ENCODE measurements around the gene HAUS6. TPM values are rescaled to one million over a fixed set of nuclear protein-coding genes. Genes with fewer than 3 reads are reported as not detected.

The HAUS6 gene
- total and polyA plus RNA-seq, 2 of the 8 experiments (the other 6 are each of a cell fraction or from before 2014, with no cell fraction given) = 11.7 to 52.4 TPM

DNA sequence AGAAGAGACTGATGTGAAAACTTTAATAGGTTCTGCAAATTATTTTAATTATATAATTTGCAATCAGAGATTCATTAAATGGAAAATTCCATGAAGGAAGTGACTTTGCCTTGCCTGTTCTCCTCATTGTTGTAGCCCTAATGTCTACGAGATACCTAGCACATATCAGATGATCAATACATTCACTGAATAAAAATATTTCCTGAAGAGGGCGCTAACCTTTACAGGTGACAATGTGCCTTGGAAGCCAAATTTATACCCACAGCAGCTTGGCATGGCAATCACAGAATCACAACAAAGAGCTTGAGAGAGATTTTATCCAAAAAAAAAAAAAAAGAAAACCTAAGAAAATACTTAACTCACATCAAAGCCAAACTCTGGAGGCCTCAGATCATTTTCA, 17.4 kb downstream of the HAUS6 start:
- 57% methylated on average over 2 of the region's 2 CpGs; no CpG with 5 or more reads in 1 of the 2 experiments for WGBS, 2 experiments (ENCODE audit: extremely low coverage in 1 of 2, insufficient coverage in 1 of 2, insufficient read length in 1 of 2, insufficient replicate concordance in 2 of 2, low coverage in 1 of 2, low lambda C conversion rate in 2 of 2, missing lambda C conversion rate in 1 of 2)
- POLR2A ChIA-PET (ENCODE audit: partially characterized antibody) = interaction anchor here (0.9 to 4.0 kb wide), 4 partner anchors 16 to 295 kb away, joined by 3 to 13 read pairs (median 4); partner anchors contain the start of gene HAUS6
- CTCF ChIA-PET (ENCODE audit: partially characterized antibody) = interaction anchor here (0.7 to 3.7 kb wide), 24 partner anchors 9 to 372 kb away, joined by 3 to 22 read pairs (median 4); partner anchors contain the start of gene RRAGA

More for the DNA sequence above, 17.4 kb downstream of the HAUS6 start:
- H2BK12ac ChIP-seq (ENCODE audit: low read depth, low read length) = no peak overlapping the region
- no peak overlapping the region for H3K56ac ChIP-seq (replicated peaks; ENCODE audit: insufficient read length, low read depth, low read length)
- DNase-seq (ENCODE audit: low read depth in 1 of 2, low spot score in 2 of 2) = no peak
- H4K91ac ChIP-seq (replicated peaks; ENCODE audit: insufficient read length, low read length) = no peak overlapping the region
- no peak overlapping the region for H4K5ac ChIP-seq (ENCODE audit: insufficient read length, low read depth, low read length)
- no peaks in the 10 kb centered on the region for H3K23me2 ChIP-seq (ENCODE audit: low read depth, low read length)
- H3K23ac ChIP-seq (ENCODE audit: insufficient read length) = no peak overlapping the region
- no peak overlapping the region for H2BK20ac ChIP-seq (ENCODE audit: low read length)
- H2BK15ac ChIP-seq (ENCODE audit: low read length) = no peak overlapping the region
- TF ChIP-seq RAD21 (IDR thresholded peaks at IDR 0.05 in 1 of 2, conservative IDR thresholded peaks at IDR 0.05 in 1 of 2; ENCODE audit: low read depth in 2 of 2, low read length in 2 of 2) (peak; percentile 41 to 51), TAF1 (IDR thresholded peaks at IDR 0.05; ENCODE audit: low read depth, low read length) (no peak), JUND (IDR thresholded peaks at IDR 0.05; ENCODE audit: low read length) (no peak)
- TF ChIP-seq, protein P1, sequence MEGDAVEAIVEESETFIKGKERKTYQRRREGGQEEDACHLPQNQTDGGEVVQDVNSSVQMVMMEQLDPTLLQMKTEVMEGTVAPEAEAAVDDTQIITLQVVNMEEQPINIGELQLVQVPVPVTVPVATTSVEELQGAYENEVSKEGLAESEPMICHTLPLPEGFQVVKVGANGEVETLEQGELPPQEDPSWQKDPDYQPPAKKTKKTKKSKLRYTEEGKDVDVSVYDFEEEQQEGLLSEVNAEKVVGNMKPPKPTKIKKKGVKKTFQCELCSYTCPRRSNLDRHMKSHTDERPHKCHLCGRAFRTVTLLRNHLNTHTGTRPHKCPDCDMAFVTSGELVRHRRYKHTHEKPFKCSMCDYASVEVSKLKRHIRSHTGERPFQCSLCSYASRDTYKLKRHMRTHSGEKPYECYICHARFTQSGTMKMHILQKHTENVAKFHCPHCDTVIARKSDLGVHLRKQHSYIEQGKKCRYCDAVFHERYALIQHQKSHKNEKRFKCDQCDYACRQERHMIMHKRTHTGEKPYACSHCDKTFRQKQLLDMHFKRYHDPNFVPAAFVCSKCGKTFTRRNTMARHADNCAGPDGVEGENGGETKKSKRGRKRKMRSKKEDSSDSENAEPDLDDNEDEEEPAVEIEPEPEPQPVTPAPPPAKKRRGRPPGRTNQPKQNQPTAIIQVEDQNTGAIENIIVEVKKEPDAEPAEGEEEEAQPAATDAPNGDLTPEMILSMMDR (IDR thresholded peaks at IDR 0.05; ENCODE audit: control extremely low read depth in 1 of 3, insufficient read depth in 1 of 3, low read depth in 1 of 3, low read length in 3 of 3) = peak in 2 of 3 experiments; percentile 32 to 54; a peak in 3 of 4 replicates
- no peak overlapping the region for H3K4me2 ChIP-seq (ENCODE audit: insufficient read depth in 1 of 2, low read depth in 2 of 2, low read length in 2 of 2)
- peaks cover 10 to 80% (median 46%) of the 10 kb centered on the region in 4 experiments for H3K36me3 ChIP-seq (ENCODE audit: control insufficient read depth in 2 of 4, insufficient read depth in 4 of 4, low read length in 3 of 4)
- H2AK5ac ChIP-seq (ENCODE audit: low read depth, low read length) = no peak overlapping the region
- H3K79me2 ChIP-seq (ENCODE audit: control insufficient read depth in 1 of 2, insufficient read depth in 2 of 2, low read length in 2 of 2) = no peaks in the 10 kb centered on the region
- H3K27ac ChIP-seq (ENCODE audit: low read depth, low read length) = no peak overlapping the region
- no peak overlapping the region for H4K8ac ChIP-seq (ENCODE audit: extremely low read depth, insufficient read depth, low read length)
- no peak overlapping the region for H2AFZ ChIP-seq (ENCODE audit: low read length)
- no peak overlapping the region for H3K4ac ChIP-seq (replicated peaks; ENCODE audit: insufficient read length, low read depth, low read length)
- H3K27me3 ChIP-seq (replicated peaks in 1 of 4; ENCODE audit: control insufficient read depth in 3 of 4, extremely low read depth in 1 of 4, insufficient read depth in 3 of 4, low read length in 3 of 4) = no peaks in the 10 kb centered on the region
- no peak overlapping the region for H3K18ac ChIP-seq (ENCODE audit: extremely low read depth, low read length)
- no peaks in the 10 kb centered on the region for H3K79me1 ChIP-seq (ENCODE audit: low read depth, low read length)
- no peaks in the 10 kb centered on the region for H3K4me1 ChIP-seq (replicated peaks in 1 of 4; ENCODE audit: control insufficient read depth in 3 of 4, insufficient read depth in 4 of 4, low read length in 3 of 4)
- peak; percentile 24 for FAIRE-seq
- H2BK5ac ChIP-seq (ENCODE audit: low read depth, low read length) = no peak overlapping the region
- no peak overlapping the region for H2BK120ac ChIP-seq (replicated peaks; ENCODE audit: low read depth, low read length)
- no peak overlapping the region for H3K4me3 ChIP-seq (ENCODE audit: extremely low read depth in 1 of 4, insufficient read depth in 2 of 4, low read depth in 3 of 4, low read length in 4 of 4)
- H3K14ac ChIP-seq (ENCODE audit: insufficient read length) = no peak overlapping the region
- H3K9me3 ChIP-seq (ENCODE audit: insufficient read depth in 2 of 2, low read depth in 1 of 2, low read length in 1 of 2) = no peaks in the 10 kb centered on the region
- H3K9ac ChIP-seq (replicated peaks in 1 of 4; ENCODE audit: extremely low read depth in 1 of 4, low read depth in 3 of 4, low read length in 3 of 4) = no peak overlapping the region
- no peaks in the 10 kb centered on the region for H4K20me1 ChIP-seq (replicated peaks in 1 of 2; ENCODE audit: control insufficient read depth in 1 of 2, insufficient read depth in 2 of 2, low read length in 2 of 2)
